ENCODE data around the gene CUX1. TPM values are rescaled to one million over a fixed set of nuclear protein-coding genes. Genes with fewer than 3 reads are reported as not detected.

The CUX1 gene
- total RNA-seq, 4 donors from 2014 or later, result 93.8 to 156 (median 112) TPM

GRCh38 chr7:102075553-102076135 lies 258.2 kb downstream of the CUX1 start:
- intact Hi-C loops (cut with DNase I), result no loop called here
- Histone ChIP-seq H3K9me3 (no peaks in the 10 kb centered on the region), H3K4me1 (no peaks in the 10 kb centered on the region), H3K36me3 (no peaks in the 10 kb centered on the region), H3K27ac (no peak overlapping the region), H3K4me3 (replicated peaks in 1 of 3) (no peak overlapping the region), H3K27me3 (no peaks in the 10 kb centered on the region)
- WGBS, 2 donors, result 98% methylated on average over 11 of the region's 11 CpGs
- no peak for DNase-seq
- TF ChIP-seq POLR2A (IDR thresholded peaks at IDR 0.05) (no peak), CTCF (IDR thresholded peaks at IDR 0.05) (no peak)

DNA sequence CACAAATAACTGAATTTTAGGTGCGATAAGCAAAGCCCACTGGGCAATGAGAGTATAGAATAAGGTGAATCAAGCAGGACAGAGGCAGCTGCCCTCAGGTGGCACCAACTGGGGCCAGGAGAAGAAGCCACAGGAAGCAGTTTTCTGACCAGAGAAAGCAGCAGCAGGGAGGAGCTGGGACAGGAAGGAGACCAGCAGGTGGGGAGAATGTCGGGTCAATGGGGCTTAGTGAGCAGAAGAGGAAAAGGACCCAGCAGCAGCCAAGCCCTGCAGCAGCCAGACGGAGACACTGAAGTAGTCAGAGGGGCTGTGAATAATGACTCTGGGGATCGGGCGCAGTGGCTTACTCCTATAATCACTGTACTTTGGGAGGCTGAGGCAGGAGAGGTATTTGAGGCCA lies 259.7 kb downstream of the CUX1 start:
- 80 to 81% methylated on average over 5 of the region's 5 CpGs for WGBS, 2 donors
- Histone ChIP-seq H3K9me3 (no peaks in the 10 kb centered on the region), H3K4me3 (replicated peaks in 1 of 3) (no peak overlapping the region), H3K36me3 (no peaks in the 10 kb centered on the region), H3K4me1 (no peaks in the 10 kb centered on the region), H3K27me3 (no peaks in the 10 kb centered on the region), H3K27ac (no peak overlapping the region)
- TF ChIP-seq POLR2A (IDR thresholded peaks at IDR 0.05), result no peak
- no peak for TF ChIP-seq CTCF (IDR thresholded peaks at IDR 0.05)
- no peak for DNase-seq
- intact Hi-C loops (cut with DNase I), result no loop called here

DNA sequence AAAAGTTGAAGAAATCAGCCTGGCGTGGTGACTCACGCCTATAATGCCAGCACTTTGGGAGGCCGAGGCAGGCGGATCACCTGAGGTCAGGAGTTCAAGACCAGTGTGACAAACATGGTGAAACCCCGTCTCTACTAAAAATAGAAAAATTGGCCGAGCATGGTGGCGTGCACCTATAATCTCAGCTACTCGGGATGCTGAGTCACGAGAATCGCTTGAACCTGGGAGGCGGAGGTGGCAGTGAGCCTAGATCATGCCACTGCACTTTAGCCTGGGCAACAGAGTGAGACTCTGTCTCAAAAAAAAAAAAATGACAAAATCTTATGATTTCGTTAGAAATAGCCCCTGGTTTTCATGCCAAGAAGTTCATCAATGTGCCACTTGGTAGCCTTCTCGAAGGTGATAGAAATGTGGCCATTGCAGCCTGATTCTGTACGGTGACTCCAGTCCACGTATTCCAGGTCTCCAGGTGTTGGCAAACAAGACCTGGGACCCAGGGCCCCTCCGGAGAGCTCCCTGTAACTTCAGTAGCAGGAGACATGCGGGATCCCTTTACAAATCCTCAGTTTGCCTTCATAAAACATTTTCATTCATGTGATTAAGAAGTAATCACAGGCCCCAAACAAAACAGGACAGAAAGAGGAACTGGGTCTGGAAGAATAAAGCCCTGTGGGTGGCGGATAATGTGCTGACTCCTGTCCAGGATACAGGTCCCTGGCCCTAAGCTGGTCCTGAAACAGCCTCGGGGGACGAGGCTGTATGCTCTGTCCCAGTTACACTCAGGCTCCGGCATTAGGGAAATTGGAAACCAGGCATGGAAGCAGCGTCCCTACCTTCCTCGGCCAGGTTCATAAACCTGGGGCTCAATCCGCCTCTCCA lies 262.0 kb downstream of the CUX1 start:
- Histone ChIP-seq H3K36me3 (no peaks in the 10 kb centered on the region), H3K27ac (no peak overlapping the region), H3K4me1 (no peaks in the 10 kb centered on the region), H3K27me3 (no peaks in the 10 kb centered on the region), H3K9me3 (no peaks in the 10 kb centered on the region), H3K4me3 (replicated peaks in 1 of 3) (no peak overlapping the region)
- 84% methylated on average over 24 of the region's 24 CpGs for WGBS, 2 donors
- intact Hi-C loops (cut with DNase I), result no loop called here
- DNase-seq, result no peak
- TF ChIP-seq POLR2A (IDR thresholded peaks at IDR 0.05) (no peak), CTCF (IDR thresholded peaks at IDR 0.05) (no peak)

DNA sequence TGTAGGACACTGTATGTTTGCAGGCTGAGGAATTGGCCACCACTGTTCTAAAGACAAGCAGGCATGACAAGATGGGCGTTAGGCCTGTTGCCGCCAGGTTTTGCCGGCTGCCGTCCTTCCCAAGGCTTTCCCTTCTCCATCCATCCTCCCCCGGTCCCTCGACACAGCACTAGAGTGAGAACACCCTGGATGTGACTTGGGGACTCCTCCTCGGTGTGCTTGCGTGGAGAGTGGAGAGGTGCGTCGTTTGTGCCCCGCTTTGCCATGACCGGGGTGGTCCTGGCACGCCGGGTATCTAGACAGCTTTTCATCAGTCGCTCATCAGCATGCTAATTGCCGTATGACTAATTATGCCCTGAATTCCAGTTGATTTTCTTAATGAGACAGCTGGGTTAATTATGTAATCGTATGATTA lies 262.6 kb downstream of the CUX1 start:
- H3K36me3 ChIP-seq, result no peaks in the 10 kb centered on the region
- no peak for TF ChIP-seq CTCF (IDR thresholded peaks at IDR 0.05)
- no peak for TF ChIP-seq POLR2A (IDR thresholded peaks at IDR 0.05)
- DNase-seq, result no peak
- no peaks in the 10 kb centered on the region for H3K27me3 ChIP-seq
- WGBS, 2 donors, result 90 to 91% methylated on average over 15 to 17 of the region's 17 CpGs
- intact Hi-C loops (cut with DNase I), result no loop called here
- no peaks in the 10 kb centered on the region for H3K4me1 ChIP-seq
- no peak overlapping the region for H3K4me3 ChIP-seq (replicated peaks in 1 of 3)
- no peak overlapping the region for H3K27ac ChIP-seq
- H3K9me3 ChIP-seq, result no peaks in the 10 kb centered on the region
